Body of pancreas (tissue), 4 donors: ENCODE results near the gene SAYSD1. TPM values are rescaled to one million over a fixed set of nuclear protein-coding genes. Genes with fewer than 3 reads are reported as not detected.
"Not testable (repeated sequence)": the region's sequence is repeated elsewhere in the genome, so short reads cannot be mapped to it uniquely, and the experiment has no call there.

Experiments
- ATAC-seq: fragments of 150-250 bp; one replicate; pipeline ENCODE4 v1.9.1; 2016
- DNase-seq, 4 donors: peaks; one replicate each; pipeline ENCODE4 v3.0.0-alpha.2; 2019
- H3K27ac ChIP-seq, 4 donors: fragments of 200-600 bp; sonication (generic); 1 replicate in 3 of 4; 2 replicates in 1 of 4; pipeline versions ENCODE4 v1.5.1 to v1.6.1; 2016 to 2019; ENCODE audit warnings: mild to moderate bottlenecking in 1 of 4, mixed read lengths in 1 of 4, moderate library complexity in 1 of 4
- H3K27me3 ChIP-seq, 2 donors: fragments of 200-600 bp; sonication (generic); one replicate each; pipeline ENCODE4 v1.6.0; 2016; ENCODE audit warnings: mild to moderate bottlenecking in 1 of 2
- H3K36me3 ChIP-seq, 2 donors: fragments of 200-600 bp; sonication (generic); replicated peaks in 1 of 2; 2 replicates each; pipeline ENCODE4 v1.5.1; 2016; ENCODE audit warnings: low read depth in 2 of 2; ENCODE audit not compliant: insufficient read depth in 1 of 2
- H3K4me1 ChIP-seq: fragments of 200-600 bp; sonication (generic); one replicate; pipeline ENCODE4 v1.6.0; 2016
- H3K4me3 ChIP-seq, 2 donors: fragments of 200-600 bp; sonication (generic); 1 replicate in 1 of 2; 2 replicates in 1 of 2; pipeline ENCODE4 v1.5.1; 2016 to 2019
- H3K9me3 ChIP-seq, 3 donors: fragments of 200-600 bp; sonication (generic); 1 replicate in 2 of 3; 2 replicates in 1 of 3; pipeline ENCODE4 v1.5.1; 2016
- CTCF ChIP-seq, 7 experiments: fragments of 450-650 bp in 4 of 7; fragments of 200-600 bp in 3 of 7; sonication (generic) in 3 of 7; IDR thresholded peaks; one replicate each; pipeline ENCODE4 v1.5.1; 2016 to 2019; ENCODE audit warnings: antibody characterized with exemption in 7 of 7
- POLR2A ChIP-seq, 3 donors: fragments of 450-650 bp; IDR thresholded peaks; one replicate each; pipeline ENCODE4 v1.6.1; 2016; ENCODE audit warnings: antibody characterized with exemption in 3 of 3, mild to moderate bottlenecking in 2 of 3
- WGBS, 2 donors: methylation state at CpG; one replicate each; pipeline ENCODE4 v1.1.5; 2017; 5-methylcytosine and 5-hydroxymethylcytosine counted together
- intact Hi-C: fragments of 100-400 bp; cut with DNase I; formaldehyde crosslinking; loops from one replicate; pipeline ENCODE4 v1.15.1; 2023
- total RNA-seq, 2 donors: library from RNA; depleted of rRNA; stranded (reverse); fragments of >200 nt; gene quantifications; one replicate each; pipeline ENCODE4 v1.1.0, GENCODE V29; 2016

Gene SAYSD1
- total RNA-seq, 2 donors from 2014 or later, result 9.2 to 11.4 TPM

- intact Hi-C loops, result no loop called here
- Histone ChIP-seq H3K27ac (no peak overlapping the region), H3K9me3 (no peaks in the 10 kb centered on the region), H3K36me3 (no peaks in the 10 kb centered on the region), H3K4me1 (no peaks in the 10 kb centered on the region), H3K4me3 (no peak overlapping the region), H3K27me3 (no peaks in the 10 kb centered on the region)
- ATAC-seq, result no peak
- TF ChIP-seq CTCF (IDR thresholded peaks at IDR 0.05) (no peak), POLR2A (IDR thresholded peaks at IDR 0.05) (no peak)
- no peak for DNase-seq
- WGBS, 2 donors, result 77 to 78% methylated on average over 13 of the region's 13 CpGs
These were observed 28.4 kb upstream of the SAYSD1 start for GRCh38 chr6:39143238-39143930.

GRCh38 chr6:39140556-39141167 lies 25.7 kb upstream of the SAYSD1 start:
- intact Hi-C loops, result no loop called here
- Histone ChIP-seq H3K36me3 (no peaks in the 10 kb centered on the region), H3K4me3 (no peak overlapping the region), H3K4me1 (no peaks in the 10 kb centered on the region), H3K9me3 (no peaks in the 10 kb centered on the region), H3K27ac (no peak overlapping the region), H3K27me3 (no peaks in the 10 kb centered on the region)
- 50 to 58% methylated on average over 7 of the region's 7 CpGs for WGBS, 2 donors
- TF ChIP-seq CTCF (IDR thresholded peaks at IDR 0.05) (no peak), POLR2A (IDR thresholded peaks at IDR 0.05) (no peak)
- DNase-seq (no peak), ATAC-seq (no peak)

- no peak for ATAC-seq
These were observed 22.3 kb upstream of the SAYSD1 start for GRCh38 chr6:39137245-39137644.

GRCh38 chr6:39136207-39136606 lies 21.2 kb upstream of the SAYSD1 start:
- intact Hi-C loops, H3K4me1 ChIP-seq, ATAC-seq, H3K9me3 ChIP-seq, H3K36me3 ChIP-seq, H3K27ac ChIP-seq, H3K27me3 ChIP-seq, DNase-seq, H3K4me3 ChIP-seq: not testable (repeated sequence)
- WGBS, 2 donors, result 48 to 51% methylated on average over 7 of the region's 7 CpGs

More at GRCh38 chr6:39137245-39137644, 22.3 kb upstream of the SAYSD1 start:
- Histone ChIP-seq H3K27ac (no peak overlapping the region), H3K36me3 (no peaks in the 10 kb centered on the region), H3K9me3 (peaks cover 0 to 5% (median 0%) of the 10 kb centered on the region in 3 donors), H3K27me3 (no peaks in the 10 kb centered on the region), H3K4me1 (no peaks in the 10 kb centered on the region), H3K4me3 (no peak overlapping the region)
- peak in 3 of 4 donors; percentile 38 to 56 (median 44) for DNase-seq
- 13 to 16% methylated on average over 2 of the region's 2 CpGs for WGBS, 2 donors
- intact Hi-C loops, result no loop called here
- no peak for TF ChIP-seq CTCF (IDR thresholded peaks at IDR 0.05)
- TF ChIP-seq POLR2A (IDR thresholded peaks at IDR 0.05), result no peak

- intact Hi-C loops, H3K27me3 ChIP-seq, H3K4me3 ChIP-seq, H3K27ac ChIP-seq, ATAC-seq, H3K9me3 ChIP-seq, H3K36me3 ChIP-seq, DNase-seq, H3K4me1 ChIP-seq: not testable (repeated sequence)
- 61 to 65% methylated on average over 3 of the region's 3 CpGs for WGBS, 2 donors
These were observed 19.8 kb upstream of the SAYSD1 start for GRCh38 chr6:39134761-39135160.
